Colon (tissue), 2 donors: Measurements from ENCODE around the gene ABI1.

Source experiments
- FAIRE-seq: peaks from 2 replicates; lab custom pipeline; 2012; peaks lifted over from hg19 to GRCh38; lab: Jason Lieb, UNC
- donor health status: control.
- donor health status: control.

ABI1 gene

DNA sequence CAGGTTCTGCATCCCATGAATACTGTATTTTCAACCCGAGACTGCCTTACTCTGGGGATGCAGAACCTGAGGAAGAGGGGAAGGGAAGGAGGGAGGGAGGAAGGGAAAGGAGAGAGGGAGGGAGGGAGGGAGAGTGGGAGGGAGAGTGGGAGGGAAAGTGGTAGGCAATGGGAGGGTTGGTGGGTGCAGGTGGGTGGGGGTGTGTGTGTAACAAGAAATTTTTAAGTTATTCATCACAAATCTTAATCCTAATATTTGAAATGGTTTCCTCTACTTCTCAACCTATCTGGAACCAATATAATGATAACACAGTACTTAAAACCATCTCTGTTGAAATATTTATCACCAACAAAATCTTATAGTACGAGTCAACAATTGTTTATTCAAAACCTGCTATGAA, 95.2 kb downstream of the ABI1 start:
- FAIRE-seq = no peak

DNA sequence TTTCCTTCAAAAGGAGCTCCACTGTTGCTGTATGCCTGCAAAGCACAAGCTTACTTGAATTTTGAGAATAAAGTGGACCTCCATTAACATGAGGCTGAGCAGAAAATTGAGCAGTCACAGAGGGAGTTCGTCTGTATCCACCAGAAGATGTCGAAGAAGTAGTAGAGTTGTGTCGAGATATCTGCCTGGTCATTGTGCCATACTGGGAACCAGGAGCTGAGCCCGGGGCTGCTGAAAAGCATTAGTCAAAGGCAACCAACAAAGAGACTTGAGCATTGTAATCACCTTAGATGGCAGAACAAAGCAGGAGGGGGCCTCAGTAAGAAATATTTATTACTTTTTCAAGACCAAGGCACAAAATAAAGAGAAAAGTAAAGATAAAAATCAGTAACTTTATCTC, 101.8 kb downstream of the ABI1 start:
- FAIRE-seq = no peak

DNA sequence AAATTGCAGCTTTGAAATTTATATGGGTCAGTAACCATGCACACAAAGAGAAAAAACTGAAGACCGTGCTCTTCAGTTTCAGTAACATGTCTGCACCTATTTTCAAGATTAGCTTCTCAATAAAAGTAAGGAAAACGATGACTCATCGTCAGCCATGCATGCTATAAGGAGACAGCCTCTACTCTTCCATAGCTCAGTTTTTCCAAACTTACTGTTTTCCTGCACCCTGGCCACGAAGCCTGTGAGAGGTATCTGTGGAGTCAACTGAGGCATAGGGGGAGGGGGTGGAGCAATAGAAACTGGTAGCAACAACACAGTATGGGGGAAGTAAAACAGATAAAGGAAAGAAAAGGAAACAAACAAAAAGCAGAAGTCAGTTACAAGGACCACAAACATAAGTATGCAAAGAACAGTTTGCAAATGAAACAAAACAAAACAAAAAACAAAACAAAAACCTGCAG, 105.3 kb downstream of the ABI1 start:
- no peak for FAIRE-seq

DNA sequence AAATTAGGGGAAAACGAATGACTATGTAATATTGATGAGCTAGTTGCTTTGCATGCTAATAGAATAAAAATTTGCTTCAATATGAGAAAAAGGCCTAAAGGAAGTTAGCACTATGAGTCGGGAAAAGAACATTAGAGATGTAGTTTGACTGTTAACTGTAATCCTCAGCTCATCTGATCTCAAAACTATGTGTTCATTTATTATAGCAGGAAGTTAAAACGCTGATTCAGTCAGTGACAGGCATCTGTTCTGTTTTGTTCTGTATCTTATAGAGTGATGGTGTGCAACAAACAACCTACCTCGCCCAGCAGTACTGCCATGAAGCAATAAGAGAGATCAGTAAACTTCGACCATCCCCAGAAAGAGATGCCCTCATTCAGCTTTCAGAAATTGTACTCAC, 114.7 kb downstream of the ABI1 start:
- FAIRE-seq = no peak

DNA sequence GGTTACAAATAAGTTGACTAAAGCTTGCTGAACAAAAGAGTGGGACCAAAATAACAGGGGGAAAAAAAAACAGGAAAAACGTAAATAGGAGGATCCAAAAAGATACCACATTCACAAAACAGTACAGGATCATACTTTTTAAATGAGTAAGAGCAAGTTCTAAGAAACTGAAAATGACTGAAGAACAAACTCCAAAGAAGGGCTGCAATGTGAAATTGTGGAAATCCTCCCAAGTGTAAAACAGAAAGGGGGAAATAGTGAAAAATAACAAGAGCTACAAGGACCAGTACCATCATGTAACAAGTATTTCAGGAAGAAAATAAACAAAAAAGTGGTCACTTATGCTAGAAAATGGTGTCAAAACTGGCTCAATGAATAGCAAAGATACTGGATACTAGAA, 116.9 kb downstream of the ABI1 start:
- no peak for FAIRE-seq

DNA sequence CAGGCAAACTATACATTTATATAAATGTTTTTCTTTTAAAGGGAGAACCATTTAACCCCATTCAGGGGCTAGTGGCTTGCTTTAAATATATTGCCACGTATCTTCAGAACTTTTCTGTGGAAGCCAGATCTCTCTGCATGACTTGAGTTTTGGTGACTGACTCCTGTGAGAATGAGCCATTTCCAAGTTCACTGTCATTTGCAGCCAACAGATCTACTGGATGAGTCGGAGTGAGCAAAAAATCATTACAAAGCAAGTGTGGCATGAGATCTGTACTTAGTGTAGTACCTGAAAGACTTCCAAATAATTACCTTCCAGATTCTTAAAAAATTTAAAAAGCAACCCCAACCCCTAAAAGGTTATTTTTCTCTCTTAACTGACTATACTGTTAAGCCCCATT, 117.7 kb downstream of the ABI1 start:
- no peak for FAIRE-seq

DNA sequence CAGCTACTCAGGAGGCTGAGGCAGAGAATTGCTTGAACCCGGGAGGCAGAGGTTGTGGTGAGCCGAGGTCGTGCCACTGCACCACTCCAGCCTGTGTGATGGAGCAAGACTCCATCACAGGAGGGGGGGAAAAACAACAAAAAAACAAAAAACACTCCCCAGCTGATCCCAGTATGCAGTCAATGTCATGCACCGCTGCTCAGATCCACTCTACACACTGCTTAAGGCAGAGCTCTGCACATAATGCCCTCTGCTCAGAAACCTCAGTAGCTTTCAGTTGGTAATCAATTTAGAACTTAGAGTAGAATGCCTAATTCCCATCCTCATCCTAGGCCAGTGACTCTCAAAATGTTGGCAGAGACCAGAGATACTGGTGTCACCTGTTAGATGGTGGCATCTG, 119.4 kb downstream of the ABI1 start:
- no peak for FAIRE-seq

DNA sequence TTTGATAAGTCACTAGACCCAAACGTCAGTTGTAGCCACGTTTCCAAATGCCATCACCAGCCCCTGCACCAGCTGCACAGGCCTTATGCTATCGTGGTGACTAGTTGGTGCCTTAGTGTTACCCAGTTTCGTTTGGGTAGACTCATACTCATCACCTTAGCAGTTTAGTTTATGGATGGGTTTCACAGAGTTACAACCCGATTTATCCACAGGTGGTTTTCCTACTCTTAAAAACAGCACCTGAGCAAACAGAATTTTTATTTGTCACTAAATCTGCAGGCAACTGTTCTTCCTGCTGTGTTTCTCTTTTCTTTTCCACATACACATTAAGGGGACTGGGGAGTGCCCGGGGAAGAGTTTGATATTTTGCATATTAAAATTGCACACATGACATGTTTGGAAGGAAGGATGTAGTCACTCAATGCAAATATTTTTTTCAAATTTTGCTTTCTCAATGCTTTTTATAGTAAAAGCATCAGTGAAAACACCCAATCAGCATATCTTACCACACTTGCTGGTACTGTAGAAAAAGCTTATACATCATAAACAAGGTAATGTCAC, 121.6 kb downstream of the ABI1 start:
- no peak for FAIRE-seq

DNA sequence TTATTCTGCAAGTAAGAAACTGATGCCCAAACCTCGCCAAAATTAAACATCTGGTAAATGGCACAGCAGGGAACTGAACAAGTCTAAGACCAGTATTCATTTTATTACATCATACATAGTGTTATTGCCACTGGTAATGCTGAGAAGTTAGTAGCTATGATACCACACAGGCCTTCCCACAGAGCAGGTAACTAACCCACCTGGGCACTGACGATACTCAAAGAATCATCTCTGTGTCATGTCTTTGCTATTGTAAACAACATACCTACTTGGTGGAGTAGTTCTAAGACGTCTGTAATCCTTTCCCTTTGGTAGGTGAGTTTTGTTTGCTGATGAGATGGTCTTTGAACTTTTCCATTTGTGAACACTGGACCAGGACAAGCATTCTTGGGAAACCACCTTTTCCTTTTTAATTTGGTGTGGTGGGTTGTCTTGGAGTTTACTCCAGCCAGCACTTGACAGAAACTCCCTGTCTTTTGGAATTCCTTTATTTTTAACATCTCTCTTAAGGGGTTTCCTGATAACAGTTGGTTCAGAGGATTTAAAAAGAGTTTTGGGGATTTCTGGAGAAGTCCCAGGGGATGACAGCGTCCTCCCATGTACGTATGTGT, 122.4 kb downstream of the ABI1 start:
- FAIRE-seq = no peak

DNA sequence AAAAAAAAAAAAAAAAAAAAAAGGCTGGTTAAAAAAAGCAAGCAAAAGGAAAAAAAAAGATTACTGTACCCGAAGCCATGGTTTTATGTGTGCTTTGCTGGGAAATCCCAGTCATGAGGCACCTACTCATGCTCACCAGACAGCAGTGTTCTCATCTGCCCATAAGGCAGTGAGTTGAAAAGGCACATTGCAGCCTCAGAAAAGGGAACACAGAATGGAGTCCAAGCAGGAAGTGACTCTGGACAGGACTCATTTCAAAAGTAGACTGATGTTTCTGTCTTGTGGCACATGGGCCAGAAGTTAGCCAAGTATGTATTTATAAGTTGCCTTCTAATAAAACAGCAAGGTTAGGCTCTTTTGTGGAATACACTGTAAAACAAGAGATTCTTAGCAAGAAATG, 123.0 kb downstream of the ABI1 start:
- no peak for FAIRE-seq

DNA sequence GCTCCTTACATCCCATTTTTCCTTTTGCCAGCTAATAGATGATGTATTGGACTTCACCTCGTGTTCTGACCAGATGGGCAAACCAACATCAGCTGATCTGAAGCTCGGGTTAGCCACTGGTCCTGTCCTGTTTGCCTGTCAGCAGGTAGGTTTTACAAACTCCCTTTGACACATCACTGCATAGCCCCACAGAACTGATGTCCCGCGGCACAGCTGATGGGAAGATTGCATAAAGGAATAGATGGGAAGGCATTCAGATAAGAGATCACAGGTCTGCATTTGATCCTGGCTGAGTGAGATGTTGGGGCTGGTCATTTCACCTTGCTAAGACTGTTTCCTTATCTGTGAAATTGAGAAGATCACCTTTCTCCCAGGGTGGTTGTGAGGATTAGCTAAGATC, 125.3 kb downstream of the ABI1 start:
- no peak for FAIRE-seq

DNA sequence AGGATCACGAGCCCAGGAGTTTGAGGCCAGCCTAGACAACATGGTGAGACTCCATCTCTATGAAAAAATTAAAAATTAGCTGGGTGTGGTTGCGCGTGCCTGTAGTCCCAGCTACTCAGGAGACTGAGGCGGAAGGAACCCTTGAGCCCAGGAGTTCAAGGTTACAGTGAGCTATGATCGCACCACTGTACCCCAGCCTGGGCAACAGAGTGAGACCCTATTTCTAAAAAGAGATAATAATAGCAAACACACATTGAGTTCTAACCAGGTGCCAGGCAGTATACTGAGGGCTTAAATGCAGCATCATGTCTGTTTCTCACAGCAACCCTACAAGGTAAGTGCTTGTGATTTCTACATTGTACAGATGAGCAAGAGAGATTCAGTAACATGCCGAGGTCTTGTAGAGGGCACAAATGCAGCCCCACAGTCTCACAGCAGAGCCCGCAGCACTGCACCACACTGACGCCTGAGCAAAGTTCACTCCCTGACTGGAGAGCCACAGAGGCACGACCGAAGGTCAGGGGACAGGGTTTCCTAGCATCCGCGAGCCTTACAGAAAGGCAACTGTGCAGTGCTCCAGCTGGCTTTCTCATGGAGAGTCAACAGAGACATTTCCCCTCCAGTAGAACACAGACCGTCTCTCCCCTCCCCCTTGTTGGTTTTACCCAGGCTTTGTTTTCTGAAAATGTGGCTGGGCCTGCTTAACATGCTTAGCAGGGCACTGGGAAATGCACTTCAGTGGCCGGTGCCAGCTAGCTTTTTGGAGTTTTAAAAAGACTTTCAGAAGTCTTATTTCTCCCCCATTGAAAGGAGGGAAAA, 126.8 kb downstream of the ABI1 start:
- no peak for FAIRE-seq

DNA sequence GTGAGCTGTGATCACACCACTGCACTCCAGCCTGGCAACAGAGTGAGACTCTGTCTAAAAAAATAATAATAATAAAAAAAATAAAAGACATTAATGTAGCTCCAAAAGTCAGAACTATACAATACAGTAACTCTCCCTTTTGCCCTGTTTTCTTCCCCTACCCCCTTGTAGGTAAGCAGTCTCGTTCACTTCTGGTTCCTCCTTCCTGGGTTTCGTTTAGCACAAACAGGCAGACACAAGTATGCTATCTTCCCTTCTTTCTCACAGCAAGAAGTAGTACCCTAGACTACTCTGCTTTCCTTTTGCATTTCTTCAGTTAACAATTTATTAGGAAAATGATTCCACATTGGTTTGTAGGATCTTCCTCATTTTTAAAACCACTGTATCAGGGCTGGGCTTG, 130.2 kb downstream of the ABI1 start:
- no peak for FAIRE-seq

DNA sequence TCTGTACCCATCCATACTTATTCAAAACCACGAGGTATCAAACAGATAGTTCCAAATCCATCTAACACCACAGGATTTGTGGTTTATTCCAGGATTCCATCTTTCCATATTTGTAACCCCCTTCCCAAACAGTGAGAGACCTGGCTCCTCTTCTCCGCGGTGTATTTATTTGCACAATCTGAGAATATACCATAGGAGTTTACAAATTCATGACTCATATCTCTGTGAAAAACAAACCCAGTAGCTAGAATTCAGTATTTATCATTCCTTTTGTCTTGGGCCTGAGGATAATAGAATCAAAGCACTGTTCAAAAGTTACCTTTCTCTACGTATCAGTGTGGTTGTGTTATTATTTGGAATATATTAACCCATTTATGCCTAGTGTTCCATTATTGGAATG, 131.4 kb downstream of the ABI1 start:
- FAIRE-seq = no peak

DNA sequence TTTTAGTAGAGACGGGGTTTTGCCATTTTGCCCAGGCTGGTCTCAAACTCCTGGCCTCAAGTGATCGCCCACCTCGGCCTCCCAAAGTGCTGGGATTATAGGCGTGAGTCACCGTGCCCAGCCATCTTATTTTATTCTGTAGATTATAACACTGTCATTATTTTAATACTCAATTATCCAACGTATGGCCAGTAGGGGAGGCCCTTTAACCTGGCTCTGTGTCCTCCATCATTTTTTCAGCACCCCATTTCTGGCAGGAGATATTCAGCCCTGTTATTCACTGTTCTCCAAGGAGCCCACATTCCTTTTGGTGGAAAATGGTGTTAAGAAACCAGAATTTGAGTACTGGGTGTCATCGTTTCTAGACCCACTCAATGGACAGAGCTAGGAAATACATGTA, 131.8 kb downstream of the ABI1 start:
- no peak for FAIRE-seq

DNA sequence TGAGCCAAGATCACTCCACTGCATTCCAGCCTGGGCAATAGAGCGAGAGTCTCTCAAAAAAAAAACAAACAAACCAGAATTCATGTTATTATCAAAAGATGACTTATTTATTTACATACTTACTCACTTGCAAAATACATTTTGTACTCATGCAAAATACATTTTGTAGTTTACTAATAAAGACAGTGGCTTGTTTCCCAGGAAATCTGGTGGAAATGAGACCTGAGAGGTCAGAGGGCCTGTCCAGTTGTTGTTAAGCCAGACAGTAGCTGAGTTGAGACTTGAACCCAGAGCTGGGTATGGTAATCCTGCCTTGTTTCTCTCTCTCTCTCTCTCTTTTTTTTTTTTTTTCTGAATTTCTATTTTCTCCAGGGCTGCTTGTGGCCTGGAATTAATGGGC, 133.8 kb downstream of the ABI1 start:
- FAIRE-seq = no peak

DNA sequence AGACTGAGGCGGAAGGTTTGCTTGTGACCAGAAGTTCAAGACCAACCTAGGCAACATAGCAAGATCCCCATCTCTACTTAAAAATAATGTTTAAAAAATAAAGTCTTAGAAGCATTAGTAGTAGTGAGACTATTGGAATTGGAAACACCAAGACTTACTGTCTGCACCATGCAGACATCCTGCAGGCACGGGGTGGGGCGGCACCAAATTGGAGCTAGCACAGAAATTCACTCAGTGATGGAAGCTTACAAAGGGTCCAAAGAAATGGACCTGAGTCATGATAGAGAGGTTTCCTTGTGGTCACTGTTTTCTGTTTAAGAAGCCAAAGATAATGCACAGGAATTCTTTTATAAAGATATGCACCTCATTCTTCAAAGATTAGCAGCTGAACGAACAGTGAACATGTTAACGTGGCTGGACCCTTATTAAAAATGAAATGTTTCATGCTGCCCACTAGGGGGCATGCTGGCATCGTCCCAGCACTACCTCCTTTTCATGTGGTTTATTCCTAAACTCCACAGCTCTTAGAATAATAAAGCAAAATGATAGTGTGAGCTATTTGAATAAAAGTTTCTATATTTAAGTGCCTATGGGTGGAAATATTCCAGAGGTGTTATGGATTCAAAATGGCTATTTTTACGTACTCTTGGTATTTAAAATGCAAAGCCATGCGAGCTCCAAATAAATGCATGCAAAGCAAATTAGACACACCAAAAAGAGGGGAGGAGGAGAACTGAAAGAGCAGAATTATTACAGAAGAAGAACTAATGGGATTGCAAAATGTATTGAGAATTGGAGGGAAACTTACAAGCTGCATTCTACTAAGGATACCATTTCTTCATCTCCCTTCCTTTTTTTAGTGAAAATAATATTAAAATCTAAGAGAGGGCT, 134.7 kb downstream of the ABI1 start:
- FAIRE-seq = no peak

DNA sequence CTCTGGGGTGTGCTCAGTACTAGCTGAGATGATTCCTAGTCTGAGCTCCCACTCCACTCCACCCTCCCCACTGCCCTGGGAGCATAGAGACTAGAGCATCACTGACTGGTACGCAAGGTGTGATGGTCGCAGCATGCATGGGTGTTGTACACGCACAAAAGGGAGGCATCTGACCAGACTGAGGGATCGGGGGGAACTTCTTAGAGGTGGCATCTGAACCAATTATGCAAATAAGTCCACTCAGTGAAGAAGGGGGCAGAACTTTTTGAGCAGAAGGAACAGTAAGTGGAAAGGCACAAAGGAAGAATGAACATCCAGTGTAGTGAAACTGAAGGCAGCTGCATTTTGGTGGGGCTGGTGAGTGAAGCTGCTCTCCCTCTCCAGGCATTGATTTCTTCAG, 137.7 kb downstream of the ABI1 start:
- FAIRE-seq = no peak

DNA sequence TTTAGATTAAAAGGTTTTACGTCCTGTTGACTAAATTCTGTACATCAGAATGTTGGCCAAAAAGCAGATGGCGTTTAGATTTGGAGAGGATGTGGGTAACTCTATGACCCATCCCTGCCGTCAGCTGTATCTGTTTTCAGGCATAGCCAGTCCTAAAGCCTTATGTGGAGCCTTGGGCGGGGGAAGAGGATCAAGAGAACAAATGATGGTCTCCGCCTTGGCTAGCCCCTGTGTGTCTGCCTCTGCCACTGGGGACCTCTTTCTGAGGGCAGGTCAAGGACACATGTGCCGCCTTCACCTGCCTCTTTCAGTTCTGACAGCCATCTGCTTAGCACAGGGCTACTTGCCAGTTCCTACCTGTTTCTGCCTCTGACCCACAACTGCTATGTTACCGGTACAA, 139.2 kb downstream of the ABI1 start:
- FAIRE-seq = no peak

DNA sequence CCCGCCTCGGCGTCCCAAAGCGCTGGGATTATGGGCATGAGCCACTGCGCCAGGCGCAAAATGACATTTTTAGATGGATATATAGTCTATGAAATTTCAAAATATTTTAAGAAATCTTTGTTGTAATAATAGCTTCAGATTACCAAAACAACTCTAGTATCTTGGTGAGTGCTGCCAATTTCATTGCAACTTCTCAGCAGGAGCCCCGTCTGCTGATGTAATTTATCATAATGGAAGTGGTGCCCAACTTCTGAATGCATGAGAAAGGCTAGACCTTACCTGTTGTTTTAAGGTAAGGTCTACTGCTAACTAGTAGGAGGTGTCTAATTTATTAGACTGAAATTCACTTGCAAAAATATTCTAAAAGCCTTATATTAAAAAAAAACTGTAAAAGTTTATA, 143.3 kb downstream of the ABI1 start:
- no peak for FAIRE-seq

DNA sequence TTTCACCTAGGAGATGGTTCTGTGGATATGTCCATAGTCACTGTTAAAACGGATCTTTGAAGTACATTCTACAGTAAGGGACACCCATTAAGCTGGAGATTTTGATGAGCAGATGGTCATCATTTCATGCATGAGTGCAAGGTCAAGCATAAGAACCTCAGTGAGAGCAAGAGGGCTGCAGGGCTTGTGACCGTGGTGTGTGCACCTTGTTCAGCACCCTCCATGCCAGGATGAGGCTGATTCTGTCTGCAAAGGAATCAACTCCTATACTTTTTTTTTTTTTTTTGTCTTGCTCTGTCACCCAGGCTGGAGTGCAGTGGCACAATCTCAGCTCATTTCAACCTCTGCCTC, 145.6 kb downstream of the ABI1 start:
- no peak for FAIRE-seq

DNA sequence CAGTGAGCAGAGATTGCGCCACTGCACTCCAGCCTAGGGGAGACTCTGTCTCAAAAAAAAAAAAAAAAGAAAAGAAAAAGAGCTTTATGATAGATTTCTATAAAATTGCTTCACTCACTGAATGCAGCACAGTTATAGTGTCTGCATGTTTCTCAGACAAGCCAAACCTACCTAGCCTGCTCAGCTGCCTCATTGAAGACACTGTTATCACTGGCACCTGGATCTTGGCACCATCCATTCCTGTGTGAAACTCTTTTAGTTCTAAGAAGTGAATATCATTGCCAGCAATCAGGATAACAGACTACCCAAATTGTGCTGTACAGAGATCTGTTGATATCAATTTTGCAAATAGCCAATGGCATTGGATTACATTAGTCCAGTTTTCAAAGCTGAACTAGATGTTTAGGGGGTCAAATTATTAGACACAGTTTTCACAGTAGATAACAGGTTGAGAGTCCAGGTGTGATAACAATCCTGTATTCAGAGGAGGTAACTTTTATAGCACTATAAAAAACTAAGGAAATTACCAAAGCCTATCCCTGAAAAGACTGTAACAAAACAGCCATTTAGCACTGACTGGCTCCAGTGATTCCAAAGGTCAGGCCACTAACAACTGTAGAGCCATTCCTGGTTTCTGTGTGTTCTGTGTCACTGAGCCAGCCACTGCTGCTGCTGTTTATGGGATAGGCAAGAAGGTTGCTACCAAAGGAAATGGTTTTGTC, 146.2 kb downstream of the ABI1 start:
- FAIRE-seq = peak; percentile 78
